GM12874 (cell line): ENCODE data around the gene CROCC2.

ENCODE experiments used
- CTCF ChIP-seq: IDR thresholded peaks from 2 replicates; pipeline ENCODE4 v1.5.1; 2011; ENCODE audit warnings: low read depth, mild to moderate bottlenecking, control low read depth, low read length, moderate library complexity; ENCODE audit not compliant: insufficient read depth

Gene CROCC2

GRCh38 chr2:241008711-241009121 lies 102.6 kb downstream of the CROCC2 start:
- no peak for TF ChIP-seq CTCF

- TF ChIP-seq CTCF = no peak
Measured at GRCh38 chr2:241009191-241009590, 103.1 kb downstream of the CROCC2 start.

GRCh38 chr2:241009601-241010530 lies 103.7 kb downstream of the CROCC2 start:
- TF ChIP-seq CTCF = no peak

DNA sequence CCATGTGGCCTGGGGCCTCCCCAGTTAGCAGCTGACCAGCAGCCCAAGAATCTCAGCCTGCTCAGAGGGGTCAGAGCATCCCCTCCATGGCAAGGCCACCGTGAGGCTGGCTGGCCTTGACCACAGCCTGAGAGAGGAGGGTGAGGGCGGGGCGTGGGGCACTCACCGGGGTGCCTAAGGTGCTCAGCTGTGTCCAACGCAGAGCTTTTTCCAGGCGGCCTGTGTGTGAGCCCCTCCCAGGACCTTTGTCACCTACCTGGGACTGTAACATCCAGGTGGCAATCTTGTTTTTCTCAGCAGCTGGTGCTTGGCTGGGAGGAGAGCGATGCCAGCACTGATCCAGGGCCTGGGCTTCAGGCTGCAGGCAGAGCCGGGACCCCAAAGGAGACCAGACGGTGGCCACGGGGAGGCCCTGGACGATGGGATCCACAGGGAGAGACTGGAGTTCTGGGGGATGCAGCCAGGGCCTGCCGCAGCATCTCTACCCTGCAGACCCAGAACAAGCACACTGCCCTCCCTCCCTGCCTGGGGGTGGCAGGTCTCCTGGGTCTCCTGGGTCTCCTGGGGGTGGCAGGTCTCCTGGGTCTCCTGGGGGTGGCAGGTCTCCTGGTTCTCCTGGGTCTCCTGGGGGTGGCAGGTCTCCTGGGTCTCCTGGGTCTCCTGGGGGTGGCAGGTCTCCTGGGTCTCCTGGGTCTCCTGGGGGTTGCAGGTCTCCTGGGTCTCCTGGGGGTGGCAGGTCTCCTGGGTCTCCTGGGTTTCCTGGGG lies 104.6 kb downstream of the CROCC2 start:
- TF ChIP-seq CTCF = no peak

GRCh38 chr2:241011296-241011600 lies 105.1 kb downstream of the CROCC2 start:
- TF ChIP-seq CTCF = no peak

DNA sequence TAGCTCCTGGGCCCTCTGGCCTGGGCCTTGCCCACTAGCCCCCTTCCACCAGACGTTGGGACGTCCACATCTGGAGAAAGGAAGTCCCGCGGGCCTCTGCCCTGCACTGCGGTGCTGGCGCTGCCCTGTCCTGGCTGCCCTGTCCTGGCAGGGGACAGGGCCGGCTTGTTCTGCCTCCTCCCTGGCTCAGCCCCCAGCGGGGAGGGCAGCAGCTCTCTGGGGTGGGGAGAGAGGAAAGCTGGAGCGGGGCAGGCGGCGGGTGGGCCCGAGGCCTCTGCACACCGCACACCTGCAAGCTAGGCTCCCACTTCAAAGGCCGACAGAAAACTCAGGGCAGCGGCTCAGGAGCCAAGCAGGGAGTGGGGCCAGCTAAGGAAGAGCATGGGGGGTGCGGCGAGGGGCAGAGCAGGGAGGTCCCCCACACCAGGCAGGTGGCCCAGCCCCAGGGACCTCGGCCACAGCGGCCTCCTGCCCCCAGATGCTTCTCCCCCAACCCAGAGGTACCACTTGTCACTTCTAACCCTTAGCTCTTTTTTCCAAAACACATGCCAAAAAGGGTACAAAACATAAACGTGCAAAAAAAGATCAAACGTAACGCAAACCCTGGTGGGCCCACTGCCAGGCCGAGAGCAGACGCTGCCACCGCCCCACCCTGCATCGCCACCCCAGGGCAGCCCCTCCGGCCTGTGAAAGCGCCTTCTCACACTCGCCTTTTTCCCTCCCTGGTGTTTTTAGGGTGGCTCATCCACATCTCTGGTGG lies 105.8 kb downstream of the CROCC2 start:
- TF ChIP-seq CTCF = no peak

DNA sequence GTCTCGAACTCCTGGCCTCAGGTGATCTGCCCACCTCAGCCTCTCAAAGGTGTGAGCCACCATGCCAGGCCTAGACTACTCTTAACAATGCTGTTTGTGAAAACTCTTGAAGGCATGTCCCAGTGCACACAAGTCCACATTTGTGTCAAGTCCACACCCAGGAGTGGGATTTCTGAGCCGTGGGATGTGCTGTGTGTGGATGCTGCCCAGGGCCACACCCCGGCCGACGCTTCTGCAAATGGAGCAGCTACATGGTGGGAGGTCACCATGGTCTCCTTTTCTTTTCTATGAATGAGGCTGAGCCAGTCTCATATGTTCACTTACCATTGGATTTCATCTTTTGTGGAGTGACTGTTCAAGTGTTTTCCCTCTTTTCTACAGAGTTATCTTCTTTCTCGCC lies 108.1 kb downstream of the CROCC2 start:
- no peak for TF ChIP-seq CTCF
